Prostate gland (tissue), 2 donors: ENCODE measurements around the gene NRARP. TPM values are rescaled to one million over a fixed set of nuclear protein-coding genes. Genes with fewer than 3 reads are reported as not detected.
A peak's percentile ranks its signal among the peaks of the same experiment; 100 is the strongest.

Experiments
- DNase-seq: peaks from one replicate; pipeline ENCODE4 v3.0.0-alpha.2; 2019; ENCODE audit warnings: low spot score
- H3K27ac ChIP-seq, 2 donors: fragments of 200-600 bp; sonication (generic); 2 replicates each; pipeline ENCODE4 v1.5.1; 2017 to 2019
- H3K27me3 ChIP-seq: fragments of 200-600 bp; sonication (generic); replicated peaks from 2 replicates; pipeline ENCODE4 v1.5.1; 2019; ENCODE audit not compliant: insufficient read depth
- H3K36me3 ChIP-seq, 2 donors: fragments of 200-600 bp; sonication (generic); 1 replicate in 1 of 2; 2 replicates in 1 of 2; pipeline versions ENCODE4 v1.5.1 to v1.8.1; 2017 to 2019
- H3K4me1 ChIP-seq: fragments of 200-600 bp; sonication (generic); replicated peaks from 2 replicates; pipeline ENCODE4 v1.5.1; 2019
- H3K4me3 ChIP-seq, 2 donors: fragments of 200-600 bp; sonication (generic); 2 replicates each; pipeline ENCODE4 v1.5.1; 2017 to 2019
- H3K9me3 ChIP-seq: fragments of 200-600 bp; sonication (generic); 2 replicates; pipeline ENCODE4 v1.5.1; 2017
- POLR2A ChIP-seq: fragments of 450-650 bp; IDR thresholded peaks from one replicate; pipeline ENCODE4 v1.6.1; 2016; ENCODE audit warnings: antibody characterized with exemption, mild to moderate bottlenecking
- POLR2AphosphoS5 ChIP-seq: sonication (generic); formaldehyde crosslinking; IDR thresholded peaks from one replicate; pipeline ENCODE4 v1.6.1; 2017; ENCODE audit warnings: antibody characterized with exemption
- WGBS: methylation state at CpG from one replicate; pipeline ENCODE4 v1.1.5; 2018; 5-methylcytosine and 5-hydroxymethylcytosine counted together
- intact Hi-C: fragments of 100-400 bp; cut with DNase I; formaldehyde crosslinking; loops from one replicate; pipeline ENCODE4 v1.14.2; 2022
- total RNA-seq, 2 donors: library from RNA; depleted of rRNA; stranded (reverse); fragments of >200 nt; gene quantifications; one replicate each; pipeline ENCODE4 v1.1.0, GENCODE V29; 2016
- TF ChIP-seq, protein P1 (sequence below), 4 experiments: fragments of 200-600 bp in 2 of 4; fragments of 450-650 bp in 2 of 4; sonication (generic) in 2 of 4; IDR thresholded peaks; 1 replicate in 3 of 4; 2 replicates in 1 of 4; pipeline ENCODE4 v1.5.1; 2016 to 2019; ENCODE audit warnings: antibody characterized with exemption in 4 of 4, mild to moderate bottlenecking in 2 of 4, moderate library complexity in 2 of 4

Gene NRARP
- total RNA-seq, 2 donors from 2014 or later: 22.4 to 24.3 TPM

DNA sequence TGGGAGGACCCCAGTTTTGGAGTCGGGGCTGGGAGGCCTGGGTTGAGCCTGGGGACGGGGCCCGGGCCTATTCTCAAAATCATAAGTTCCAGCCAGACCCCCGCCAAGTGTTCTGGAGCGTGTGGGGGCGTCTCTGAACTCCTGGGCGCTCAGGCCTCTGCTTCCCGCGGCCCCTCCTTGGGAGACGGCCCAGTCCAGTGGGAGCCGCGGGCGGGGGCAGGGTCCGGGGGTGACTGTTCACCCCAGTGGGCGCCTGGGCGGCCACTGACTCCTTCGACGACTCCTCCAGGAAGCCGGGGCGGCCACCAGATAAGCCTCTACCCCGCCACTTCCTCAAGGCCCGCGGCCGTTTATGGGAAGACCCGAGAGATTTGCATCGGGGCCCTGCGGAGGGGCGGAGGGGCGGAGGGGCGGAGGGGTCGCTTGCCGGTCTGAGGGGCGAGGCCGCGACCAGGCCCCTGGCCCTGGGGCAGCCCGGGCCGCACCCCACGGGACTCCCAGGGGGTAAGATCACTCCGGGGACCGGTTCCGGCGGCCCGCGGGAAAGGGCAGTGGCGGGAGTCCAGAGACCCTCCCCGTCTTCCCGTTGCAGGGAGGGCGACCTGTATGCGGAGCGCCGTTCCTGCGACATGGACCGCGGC, 23.9 kb downstream of the NRARP start:
- WGBS: 12% methylated on average over 18 of the region's 54 CpGs
- TF ChIP-seq POLR2A (no peak), POLR2AphosphoS5 (no peak)
- TF ChIP-seq, protein P1, sequence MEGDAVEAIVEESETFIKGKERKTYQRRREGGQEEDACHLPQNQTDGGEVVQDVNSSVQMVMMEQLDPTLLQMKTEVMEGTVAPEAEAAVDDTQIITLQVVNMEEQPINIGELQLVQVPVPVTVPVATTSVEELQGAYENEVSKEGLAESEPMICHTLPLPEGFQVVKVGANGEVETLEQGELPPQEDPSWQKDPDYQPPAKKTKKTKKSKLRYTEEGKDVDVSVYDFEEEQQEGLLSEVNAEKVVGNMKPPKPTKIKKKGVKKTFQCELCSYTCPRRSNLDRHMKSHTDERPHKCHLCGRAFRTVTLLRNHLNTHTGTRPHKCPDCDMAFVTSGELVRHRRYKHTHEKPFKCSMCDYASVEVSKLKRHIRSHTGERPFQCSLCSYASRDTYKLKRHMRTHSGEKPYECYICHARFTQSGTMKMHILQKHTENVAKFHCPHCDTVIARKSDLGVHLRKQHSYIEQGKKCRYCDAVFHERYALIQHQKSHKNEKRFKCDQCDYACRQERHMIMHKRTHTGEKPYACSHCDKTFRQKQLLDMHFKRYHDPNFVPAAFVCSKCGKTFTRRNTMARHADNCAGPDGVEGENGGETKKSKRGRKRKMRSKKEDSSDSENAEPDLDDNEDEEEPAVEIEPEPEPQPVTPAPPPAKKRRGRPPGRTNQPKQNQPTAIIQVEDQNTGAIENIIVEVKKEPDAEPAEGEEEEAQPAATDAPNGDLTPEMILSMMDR (IDR thresholded peaks at IDR 0.05): no peak

DNA sequence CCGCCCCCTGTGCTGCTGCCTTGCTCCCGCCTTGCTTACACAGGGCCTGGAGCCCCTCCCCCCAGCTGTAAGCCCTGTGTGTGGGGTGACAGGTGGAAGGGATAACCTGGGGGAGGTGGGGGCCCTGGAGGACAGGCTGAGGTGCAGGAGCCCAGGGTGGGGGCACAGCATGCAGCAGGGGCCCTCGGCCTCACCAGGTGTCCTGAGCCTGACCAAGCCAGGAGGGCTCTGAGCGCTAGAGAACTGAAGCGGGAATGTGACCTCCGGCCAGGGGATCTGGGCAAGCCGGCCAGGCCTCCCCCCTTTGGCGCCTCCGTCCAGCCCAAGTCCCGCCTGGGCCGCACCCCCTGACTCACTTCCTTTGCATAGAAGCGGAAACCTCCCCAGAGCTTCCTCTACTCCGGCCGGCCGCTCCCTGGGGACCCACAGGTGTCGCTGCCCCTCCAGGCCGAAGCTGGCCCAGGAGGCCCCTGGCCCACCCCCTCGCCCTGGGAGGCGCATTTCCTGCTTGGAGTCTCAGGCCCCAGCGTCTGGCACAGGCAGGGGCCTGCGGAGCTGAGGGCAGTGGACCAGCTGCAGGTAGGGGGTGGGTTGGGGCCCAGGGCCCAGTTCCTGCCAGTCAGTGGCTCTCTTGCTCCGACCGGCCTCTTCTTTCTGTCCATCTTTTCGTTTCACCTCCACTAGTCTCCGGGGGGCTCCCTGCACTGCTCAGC, 24.6 kb downstream of the NRARP start, which contains the start of gene TOR4A:
Gene TOR4A (plus strand): TSS at position 398 of the 713 bp plus-strand sequence. CDS start 964 bp downstream, outside the sequence.
- Histone ChIP-seq H3K27me3 (peaks cover 3% of the 10 kb centered on the region), H3K4me1 (peaks cover 13% of the 10 kb centered on the region), H3K9me3 (no peaks in the 10 kb centered on the region), H3K27ac (peak within 1 kb of the TSS; percentile 27 to 41), H3K36me3 (peaks cover 0 to 7% of the 10 kb centered on the region in 2 donors), H3K4me3 (peak within 1 kb of the TSS; percentile 16 to 18)
- intact Hi-C loops: no loop called here
- 41% methylated on average over 25 of the region's 25 CpGs for WGBS
- TF ChIP-seq POLR2A: peak; percentile 25
- no peak for TF ChIP-seq POLR2AphosphoS5
- no peak for DNase-seq

More for the DNA sequence above, 23.9 kb downstream of the NRARP start:
- peak overlapping the region in 1 of 2 donors; percentile 41 for H3K27ac ChIP-seq
- H3K4me1 ChIP-seq: peaks cover 13% of the 10 kb centered on the region
- no peak for DNase-seq
- H3K36me3 ChIP-seq: no peaks in the 10 kb centered on the region
- intact Hi-C loops: no loop called here
- no peaks in the 10 kb centered on the region for H3K9me3 ChIP-seq
- peak overlapping the region; percentile 16 to 18 for H3K4me3 ChIP-seq
- H3K27me3 ChIP-seq: peaks cover 3% of the 10 kb centered on the region

DNA sequence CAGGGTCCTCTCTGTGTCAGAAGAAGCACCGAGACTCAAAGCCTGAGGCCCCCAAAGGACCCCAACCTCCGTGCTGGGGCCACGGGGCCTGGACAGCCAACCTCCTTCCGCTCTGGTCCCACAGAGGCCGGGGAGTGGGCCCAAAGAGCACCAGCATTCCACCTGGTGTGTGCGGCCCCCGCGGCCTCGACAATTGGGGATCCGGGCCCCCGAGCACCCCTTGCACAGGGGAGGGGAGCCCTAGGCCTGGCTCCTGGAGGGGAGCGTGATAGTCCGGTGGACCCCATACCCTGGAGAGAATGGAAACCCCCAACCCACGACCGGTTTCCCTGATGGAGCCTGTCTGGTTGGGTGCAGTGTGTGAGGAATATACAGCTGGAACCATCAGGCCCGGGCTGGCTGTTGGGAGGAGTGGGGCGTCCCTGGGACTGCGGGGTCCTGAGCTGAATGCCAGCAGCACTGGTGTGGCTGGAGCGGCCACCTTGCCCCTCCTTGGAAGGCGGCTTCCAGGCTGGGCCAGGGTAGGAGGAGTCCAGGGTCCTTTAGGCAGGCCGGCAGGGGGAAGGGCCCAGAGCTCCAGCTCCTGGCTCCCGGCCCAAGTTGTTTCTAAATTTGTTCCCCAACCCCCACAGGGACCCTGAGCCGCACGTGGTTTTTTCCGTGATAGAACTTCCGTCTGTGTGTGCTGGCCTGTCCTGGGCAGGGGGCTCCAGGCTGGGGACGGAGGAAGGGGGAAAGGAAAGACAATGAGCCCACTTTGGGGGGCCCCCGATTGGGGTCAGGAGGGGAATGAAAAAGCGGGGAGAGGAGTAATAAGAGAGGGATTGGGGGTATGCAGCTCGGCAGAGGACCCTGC, 25.4 kb downstream of the NRARP start:
- WGBS: 51% methylated on average over 27 of the region's 30 CpGs
- intact Hi-C loops: no loop called here
- H3K9me3 ChIP-seq: no peaks in the 10 kb centered on the region

DNA sequence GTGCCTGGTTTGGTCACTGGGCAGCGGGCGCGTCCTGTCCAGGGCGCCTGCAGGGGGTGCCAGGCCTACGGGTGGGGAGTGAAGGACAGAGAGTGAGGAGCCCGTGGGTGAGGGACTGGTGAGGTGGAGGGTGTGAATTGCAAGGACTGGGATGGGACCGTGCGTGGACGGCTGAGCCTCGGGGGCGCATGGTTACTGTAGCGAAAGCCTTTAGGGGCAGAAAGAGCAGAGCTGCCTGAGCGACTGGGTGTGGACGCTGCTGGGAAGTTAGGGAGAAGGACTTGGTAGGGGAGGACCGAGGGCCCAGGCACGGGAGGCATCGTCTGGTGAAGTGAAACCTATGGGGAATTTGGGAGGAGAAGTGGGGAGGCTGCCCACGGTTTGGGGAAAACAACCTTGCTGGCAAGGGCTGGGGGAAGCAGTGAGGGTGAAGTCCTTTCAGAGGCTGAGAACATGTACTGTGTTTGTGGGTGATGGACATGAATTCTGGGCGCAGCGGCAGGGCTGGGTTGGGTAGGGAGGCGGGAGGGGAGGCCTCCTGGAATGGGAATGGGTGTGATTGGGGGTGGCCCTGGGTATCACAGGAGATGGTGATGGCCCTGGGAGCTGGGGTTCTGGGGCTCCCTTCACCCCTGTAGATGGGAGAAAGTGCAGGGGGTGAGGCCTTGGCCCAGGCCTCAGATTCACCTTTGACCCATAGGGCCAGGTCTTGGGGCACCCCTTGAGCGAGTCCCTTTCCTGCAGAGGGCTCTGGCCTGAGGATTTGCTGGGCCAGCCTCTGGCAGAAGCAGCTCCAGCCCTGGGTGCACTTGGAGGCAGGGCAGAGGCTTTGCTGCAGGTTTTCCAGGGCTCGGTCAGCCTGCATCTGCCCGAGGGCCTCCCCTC, 26.2 kb downstream of the NRARP start:
- peaks cover 16% of the 10 kb centered on the region for H3K4me1 ChIP-seq
- peaks cover 3% of the 10 kb centered on the region for H3K27me3 ChIP-seq
- no peak for TF ChIP-seq POLR2AphosphoS5
- no peak for TF ChIP-seq POLR2A
- TF ChIP-seq, protein P1 (IDR thresholded peaks at IDR 0.05): no peak
- 85% methylated on average over 24 of the region's 24 CpGs for WGBS
- H3K9me3 ChIP-seq: no peaks in the 10 kb centered on the region
- DNase-seq: no peak
- no peak overlapping the region for H3K4me3 ChIP-seq
- intact Hi-C loops: no loop called here
- peaks cover 0 to 12% of the 10 kb centered on the region in 2 donors for H3K36me3 ChIP-seq
- no peak overlapping the region for H3K27ac ChIP-seq

More for the DNA sequence above, 25.4 kb downstream of the NRARP start:
- Histone ChIP-seq H3K36me3 (peaks cover 0 to 12% of the 10 kb centered on the region in 2 donors), H3K27ac (peak overlapping the region; percentile 27 to 41), H3K4me1 (peaks cover 13% of the 10 kb centered on the region), H3K27me3 (peaks cover 3% of the 10 kb centered on the region), H3K4me3 (no peak overlapping the region)
- TF ChIP-seq POLR2A (no peak), POLR2AphosphoS5 (no peak)
- TF ChIP-seq, protein P1 (IDR thresholded peaks at IDR 0.05): no peak
- DNase-seq: no peak
